Mucosa of gallbladder (tissue), 1 donor: ENCODE measurements around the gene CSNK1D. TPM values are rescaled to one million over a fixed set of nuclear protein-coding genes. Genes with fewer than 3 reads are reported as not detected.
"Not testable (repeated sequence)": the region's sequence is repeated elsewhere in the genome, so short reads cannot be mapped to it uniquely, and the experiment has no call there.

Experiments
- DNase-seq: peaks from one replicate; pipeline ENCODE4 v3.0.0-alpha.2; 2020; ENCODE audit warnings: low spot score
- total RNA-seq: library from RNA; stranded (reverse); gene quantifications from one replicate; pipeline ENCODE4 v1.2.1, GENCODE V29; 2021
- donor health status: DM: no; HTN: no; CAD: no.

The CSNK1D gene
- total RNA-seq, 1 donor from 2014 or later = 161 TPM

DNA sequence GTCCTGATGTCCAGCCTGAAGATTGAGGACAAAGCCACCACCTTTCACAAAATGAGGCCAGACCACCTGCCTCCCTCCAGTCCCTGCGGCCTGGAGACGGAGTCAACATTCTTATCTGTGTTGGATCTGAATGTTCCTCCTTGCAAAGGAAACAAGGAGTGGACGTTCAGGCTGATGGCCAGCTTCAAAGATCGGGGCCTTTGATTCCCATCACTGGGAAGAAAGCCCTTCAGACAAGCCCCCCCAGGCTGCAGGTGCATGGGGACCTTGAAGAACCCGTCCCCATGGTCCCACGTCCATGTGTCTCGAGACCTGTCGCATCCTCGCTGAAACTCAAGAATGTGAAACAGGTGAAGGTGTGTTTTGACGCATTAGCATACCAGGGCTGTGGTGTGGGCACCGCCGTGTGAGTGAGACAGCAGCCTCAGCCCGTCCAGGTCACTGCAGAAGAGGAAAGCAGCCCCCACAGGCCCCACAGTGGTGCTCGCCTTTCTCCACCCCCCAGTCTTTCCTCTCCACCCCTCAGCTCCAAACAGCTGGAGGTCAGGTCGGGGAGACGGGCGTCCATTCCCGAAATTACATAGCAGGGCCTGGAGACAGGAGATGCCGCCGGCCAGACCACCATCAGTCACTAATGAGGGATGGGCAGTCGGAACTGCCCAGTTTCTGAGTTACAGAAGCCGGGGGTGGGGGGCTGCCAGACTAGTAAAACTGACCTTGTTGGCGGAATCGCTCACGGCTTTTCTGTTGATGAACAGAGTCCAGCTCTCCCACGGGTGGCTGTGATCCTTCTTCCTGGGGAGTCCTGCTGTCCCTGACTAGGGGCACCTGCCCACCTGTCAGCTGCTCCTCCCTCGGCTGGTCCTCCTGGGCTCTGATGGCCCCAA, 877 bp upstream of the CSNK1D start:
- DNase-seq = no peak

DNA sequence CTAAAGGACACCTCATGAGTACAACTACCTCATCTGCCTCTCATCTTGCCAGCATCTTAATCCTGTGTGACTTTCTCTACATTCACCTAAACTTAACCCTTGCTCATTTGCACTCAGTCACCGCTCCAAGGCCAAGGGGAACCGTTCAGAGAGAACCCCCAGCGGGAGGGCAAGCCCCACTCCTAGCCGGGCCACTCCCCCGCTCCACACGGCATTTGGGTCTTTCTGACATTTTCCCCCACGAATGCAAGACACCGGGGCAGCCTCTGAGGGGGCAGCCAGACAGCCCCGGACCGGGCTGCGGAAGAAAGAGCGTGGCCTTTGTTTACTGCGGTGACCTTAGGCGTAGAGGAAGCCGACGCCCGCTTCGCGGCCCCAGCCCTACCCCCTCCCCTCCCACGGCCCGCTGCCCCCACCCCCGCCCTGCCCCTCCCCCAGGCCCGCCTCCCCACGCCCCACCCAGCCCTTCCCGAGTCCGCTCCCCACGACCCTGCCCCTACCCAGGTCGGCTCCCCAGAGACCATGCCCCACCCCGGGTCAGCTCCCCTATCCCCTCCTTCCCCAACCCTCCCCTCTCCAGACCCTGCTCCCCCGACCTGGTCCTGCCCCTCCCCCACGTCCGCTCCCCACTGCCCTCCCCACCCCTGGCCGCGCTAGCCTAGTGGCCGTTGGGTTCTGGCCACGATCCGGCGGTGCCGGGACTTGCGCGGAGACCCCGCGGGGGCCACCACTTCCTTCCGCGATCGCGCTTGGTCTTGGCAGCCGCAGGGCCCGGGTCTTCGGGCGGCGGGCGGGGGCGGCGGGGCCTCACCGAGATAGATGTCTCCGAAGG, 789 bp downstream of the CSNK1D start:
- DNase-seq = no peak

DNA sequence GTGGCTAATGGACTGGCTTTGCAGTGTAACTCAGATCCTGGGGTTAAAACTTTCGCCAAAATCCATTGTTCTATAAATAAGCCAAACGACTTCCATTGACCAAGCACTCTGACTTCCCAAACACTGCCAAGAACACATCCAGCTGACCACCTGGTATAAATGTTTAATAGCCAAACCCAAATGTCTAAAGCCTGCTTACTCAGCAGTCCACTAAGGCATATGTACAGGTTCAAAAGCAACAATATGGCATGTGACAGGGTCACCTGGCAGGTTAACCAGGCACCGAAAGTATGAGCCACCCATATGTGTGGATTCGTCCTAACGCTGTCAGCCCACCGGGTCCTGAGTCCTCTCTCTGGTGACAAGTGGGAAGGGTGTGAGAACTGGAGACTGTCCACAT, 2.1 kb downstream of the CSNK1D start:
- DNase-seq = no peak

DNA sequence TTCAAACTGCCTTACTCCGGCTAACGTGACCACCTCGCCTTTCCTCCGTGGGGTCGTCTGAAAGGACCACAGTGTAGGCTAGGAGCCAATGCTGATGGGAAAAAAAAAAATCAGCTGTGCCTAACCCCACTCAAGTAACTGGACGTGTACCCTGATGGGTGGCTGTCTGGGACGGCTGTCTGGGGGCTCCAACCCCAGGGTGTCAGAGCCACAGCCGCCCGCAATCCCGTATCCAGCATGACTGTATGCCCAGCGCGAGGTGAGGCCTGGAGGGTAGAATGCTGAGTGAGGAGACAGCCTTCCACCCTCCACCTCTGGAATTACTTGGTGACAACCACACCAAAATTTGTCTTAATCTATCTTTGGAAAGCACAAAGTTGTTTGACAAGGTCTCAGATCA, 2.8 kb downstream of the CSNK1D start:
- DNase-seq = no peak

DNA sequence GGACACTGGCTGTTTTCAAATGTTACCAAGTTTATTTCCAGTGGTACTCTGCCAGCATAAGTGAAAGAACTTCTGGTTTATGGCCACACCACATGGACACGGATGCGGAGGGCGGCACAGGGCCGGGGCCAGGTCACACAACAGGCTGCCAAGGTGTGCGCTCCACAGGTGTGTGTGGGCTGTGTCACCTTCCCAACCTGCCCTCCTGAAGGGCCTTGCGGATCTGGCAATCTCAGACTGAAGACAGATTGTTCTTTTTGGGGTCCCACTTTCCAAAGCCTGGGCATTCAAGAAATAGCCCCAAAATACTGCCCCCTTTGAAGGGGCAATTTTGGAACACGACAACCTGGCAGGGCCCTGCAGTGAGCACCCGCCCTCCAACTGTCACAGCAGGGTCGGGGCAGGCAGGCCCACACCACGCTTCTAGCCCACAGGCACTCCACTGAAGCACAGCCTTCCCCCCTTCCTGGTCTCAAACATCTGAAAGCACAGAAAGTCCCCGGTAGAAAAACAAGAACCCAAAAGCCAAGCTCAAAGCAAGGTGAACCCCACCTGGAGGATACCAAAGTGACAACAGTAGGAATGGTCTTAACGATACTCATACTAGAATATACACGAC, 3.5 kb downstream of the CSNK1D start:
- DNase-seq = no peak

DNA sequence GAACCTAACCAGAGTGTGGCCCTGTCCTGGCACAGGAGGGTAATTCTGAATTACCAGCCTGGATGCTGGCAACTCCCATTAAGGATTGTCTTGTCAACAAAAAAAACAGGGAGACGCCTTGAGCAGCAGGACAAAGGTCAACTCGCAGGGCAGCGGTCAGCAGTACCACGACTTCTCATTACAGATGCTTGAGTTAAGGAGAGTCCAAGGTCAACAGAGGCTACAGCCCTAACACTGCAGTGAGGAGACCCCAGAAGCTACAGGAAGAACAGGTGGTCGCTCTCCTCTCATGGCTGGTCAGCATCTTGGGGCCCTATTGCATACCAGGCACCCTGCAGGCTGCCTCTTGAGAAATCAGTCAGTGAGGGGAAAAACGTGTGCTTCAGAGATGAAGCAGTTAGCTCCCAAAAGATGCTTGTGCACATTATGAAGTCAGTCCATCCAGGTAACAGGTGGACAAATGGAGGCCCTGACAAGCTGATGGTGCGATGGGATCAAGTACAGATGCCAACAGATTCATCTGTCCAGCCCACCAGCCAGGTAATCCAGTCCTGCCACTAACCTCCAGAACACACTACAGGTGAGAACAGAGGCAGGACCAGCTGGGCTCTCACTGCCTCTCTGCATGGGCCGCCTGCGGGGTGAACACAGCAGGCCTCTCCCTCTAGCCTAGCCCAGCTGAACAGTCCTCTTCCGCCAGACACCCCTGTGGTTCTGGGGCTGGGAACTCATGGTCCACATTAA, 4.2 kb downstream of the CSNK1D start:
- no peak for DNase-seq

DNA sequence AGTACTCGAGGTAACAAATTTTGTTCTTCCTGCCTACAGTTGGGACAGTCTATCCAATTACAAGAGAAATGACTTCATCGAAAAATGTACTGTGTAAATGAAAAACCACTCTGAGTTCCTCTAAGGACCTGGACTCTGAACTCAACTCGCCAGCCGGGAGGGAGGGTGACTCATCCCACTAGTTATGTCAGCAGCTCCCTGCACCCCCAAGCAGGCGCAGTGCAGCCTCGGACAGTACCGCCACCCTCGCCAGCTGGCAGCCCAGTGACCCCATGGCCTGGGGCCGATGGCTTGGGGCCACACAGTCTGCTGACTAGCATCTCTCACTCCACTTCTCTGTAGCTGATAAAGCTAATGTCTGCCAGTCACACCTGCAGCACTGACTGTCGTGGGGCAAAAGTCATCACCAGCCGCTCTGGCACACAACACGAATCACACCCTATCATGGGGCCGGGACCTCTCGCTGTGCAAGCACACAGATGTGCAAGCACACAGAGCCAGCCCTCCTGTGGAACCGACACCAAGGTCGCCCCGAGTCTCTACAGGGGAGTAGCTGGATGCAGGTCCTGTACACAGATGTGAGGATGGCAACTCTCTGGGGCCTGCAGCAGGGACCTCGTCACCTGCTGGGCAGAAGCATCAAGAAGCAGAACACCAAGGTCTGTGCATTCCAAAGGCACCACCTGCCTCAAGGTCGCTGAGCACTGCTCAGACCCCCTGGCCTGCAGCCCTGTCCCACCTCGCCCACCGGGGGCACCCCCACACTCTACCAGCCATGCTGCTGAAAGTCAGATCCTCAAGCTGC, 5.7 kb downstream of the CSNK1D start:
- peak; percentile 95 for DNase-seq

DNA sequence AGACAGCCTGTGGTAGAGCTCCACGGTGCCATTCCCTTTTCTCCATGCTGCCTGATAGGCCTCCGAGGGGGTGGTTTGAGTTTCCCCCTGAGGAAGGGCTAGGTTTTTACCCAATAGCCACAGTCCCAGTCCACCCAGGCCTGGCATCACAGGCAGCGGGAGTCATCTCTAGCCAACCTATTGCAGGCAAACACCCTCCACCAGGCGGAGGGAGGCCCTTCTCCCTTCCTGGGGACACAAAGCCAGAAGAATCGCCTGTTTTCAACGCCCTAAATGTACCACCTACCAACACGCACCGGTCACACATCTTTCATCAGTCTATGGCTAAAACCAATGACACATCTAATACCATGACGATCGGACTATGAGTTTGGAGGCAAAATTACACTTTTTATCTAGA, 7.4 kb downstream of the CSNK1D start:
- no peak for DNase-seq

DNA sequence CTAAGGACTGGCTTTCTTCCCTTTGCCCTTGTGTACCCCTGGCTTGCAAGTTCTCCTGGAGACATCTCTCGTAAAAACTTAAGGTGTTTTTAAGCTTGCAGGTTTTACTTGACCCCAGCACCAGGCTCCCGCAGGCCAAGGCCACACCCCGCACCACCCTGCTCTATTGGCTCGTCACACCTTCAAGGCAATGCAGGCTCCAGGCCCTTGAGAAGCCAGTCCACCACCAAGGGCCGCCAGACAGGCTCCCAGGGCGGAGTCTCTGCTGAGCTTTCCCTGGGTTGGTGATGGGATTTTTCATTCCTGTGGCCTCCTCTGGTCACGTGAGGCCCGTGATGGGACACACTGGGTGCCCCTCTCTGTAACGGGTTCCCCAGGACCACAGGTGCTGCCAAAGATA, 9.9 kb downstream of the CSNK1D start:
- no peak for DNase-seq

DNA sequence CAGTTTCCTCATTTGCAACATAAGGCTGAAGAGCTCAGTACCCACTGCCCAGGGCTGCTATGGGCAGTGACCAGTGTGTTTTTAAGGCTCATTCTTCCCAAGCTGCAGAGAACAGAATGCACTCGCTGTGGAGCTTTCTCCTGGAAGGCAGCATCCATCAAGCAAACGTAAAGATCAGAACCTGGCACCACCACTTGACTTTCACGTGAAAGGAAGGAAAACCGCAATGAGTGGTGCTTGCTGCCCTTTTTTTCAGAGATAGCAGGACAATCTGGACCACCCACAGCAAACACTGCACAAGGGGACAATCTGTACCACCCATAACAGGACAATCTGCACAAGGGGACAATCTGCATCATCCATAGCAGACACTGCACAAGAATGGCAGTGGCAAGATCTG, 11.2 kb downstream of the CSNK1D start:
- no peak for DNase-seq

DNA sequence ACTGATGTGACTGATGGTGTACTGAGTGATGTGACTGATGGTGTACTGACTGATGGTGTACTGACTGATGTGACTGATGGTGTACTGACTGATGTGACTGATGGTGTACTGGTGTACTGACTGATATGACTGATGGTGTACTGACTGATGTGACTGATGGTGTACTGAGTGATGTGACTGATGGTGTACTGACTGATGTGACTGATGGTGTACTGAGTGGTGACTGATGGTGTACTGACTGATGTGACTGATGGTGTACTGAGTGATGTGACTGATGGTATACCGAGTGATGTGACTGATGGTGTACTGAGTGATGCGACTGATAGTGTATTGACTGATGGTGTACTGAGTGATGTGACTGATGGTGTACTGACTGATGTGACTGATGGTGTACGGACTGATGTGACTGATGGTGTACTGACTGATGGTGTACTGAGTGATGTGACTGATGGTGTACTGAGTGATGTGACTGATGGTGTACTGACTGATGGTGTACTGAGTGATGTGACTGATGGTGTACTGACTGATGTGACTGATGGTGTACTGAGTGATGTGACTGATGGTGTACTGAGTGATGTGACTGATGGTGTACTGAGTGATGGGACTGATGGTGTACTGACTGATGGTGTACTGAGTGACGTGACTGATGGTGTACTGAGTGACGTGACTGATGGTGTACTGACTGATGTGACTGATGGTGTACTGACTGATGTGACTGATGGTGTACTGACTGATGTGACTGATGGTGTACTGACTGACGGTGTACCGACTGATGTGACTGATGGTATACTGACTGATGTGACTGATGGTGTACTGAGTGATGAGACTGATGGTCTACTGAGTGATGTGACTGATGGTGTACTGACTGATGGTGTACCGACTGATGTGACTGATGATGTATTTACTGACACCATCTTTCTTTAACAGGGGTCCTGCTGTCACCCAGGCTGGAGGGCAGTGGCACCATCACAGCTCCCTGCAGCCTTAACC, 13.2 kb downstream of the CSNK1D start:
- DNase-seq = not testable (repeated sequence)

DNA sequence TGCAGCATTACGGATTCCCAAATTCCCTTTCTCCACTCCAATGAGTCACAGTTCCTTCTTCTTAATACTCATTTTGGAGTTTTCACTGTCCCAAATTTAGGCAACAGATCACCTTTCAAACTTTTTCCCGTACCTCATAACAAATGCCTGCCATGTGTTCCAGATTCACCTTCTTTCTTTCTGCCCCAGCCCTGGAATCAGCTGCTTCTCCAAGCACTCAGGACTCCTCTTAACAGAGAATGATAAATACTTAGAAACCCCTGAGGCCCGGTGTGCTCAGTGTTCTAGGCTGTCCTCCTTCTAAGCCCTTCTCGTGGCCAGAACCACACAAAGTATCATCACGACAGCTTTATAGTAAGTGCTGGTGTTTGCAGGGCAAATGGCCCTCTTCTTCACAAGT, 14.9 kb downstream of the CSNK1D start:
- no peak for DNase-seq

DNA sequence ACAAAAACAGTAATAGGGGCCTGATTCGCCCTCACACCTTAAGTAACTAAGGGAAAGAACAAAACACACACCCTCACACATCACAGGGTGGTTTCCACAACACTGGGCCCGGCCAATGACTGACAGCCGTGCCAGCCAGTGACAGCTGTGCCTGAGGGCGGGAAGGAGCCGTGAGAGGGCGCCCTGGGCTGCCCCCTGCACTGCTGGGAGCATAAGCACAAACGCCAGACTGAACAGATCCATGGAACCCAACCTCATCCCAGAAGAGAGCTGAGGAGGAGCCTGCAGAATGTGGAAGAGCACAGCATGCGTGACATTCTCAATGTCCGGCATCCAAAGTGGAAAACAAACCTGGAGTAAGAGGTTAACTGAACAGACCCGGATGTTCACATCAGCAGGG, 16.0 kb downstream of the CSNK1D start:
- DNase-seq = no peak

DNA sequence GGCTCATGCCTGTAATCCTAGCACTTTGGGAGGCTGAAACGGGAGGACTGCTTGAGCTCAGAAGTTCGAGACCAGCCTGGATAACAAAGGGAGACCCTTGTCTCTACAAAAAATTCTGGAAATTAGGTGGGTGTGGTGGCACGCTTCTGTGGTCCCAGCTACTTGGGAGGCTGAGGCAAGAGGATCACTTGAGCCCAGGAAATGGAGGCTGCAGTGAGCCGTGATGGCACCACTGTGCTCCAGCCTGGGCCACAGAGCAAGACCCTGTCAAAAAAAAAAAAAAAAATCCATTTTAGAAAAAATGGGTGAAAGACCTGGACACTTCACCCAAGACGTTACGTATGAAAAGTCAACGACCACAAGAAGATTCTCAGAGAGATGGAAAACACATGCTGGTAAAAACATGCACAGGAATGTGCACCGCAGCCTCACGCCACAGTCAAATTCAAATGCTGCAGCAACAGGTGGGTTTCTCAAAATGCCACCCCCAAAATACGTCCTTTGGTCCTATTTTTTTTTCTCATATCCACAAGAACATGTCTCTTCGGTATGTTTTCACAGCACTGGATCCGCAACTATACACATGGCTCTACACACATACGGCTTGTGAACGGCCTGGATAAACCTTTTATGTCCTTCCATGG, 17.1 kb downstream of the CSNK1D start:
- no peak for DNase-seq

DNA sequence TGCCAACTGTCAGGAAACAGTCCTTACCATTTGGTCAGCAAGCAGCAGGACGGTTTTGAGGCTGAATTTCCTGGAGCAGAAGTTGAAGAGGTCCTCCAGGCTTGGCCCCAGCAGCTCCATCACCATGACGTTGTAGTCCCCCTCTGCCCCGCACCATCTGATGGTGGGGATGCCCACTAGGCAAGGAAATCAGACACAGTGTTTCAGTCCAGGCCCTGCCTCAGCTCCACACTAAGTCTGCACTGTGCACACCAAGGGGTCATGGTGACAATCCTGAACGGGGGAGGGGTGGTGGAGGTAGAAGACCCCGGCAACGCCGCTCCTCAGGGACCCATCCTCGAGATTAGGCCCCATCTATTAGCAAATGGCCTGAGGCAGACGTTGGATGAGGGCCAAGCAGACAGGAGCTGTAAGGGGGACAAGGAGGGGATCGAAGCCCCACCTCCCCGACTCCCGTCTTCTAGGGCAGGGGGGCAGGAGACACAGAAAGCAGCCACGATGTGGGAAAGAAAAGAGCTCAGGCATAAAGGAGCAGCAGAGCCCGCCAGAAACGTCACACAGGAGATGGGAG, 18.0 kb downstream of the CSNK1D start:
- no peak for DNase-seq

DNA sequence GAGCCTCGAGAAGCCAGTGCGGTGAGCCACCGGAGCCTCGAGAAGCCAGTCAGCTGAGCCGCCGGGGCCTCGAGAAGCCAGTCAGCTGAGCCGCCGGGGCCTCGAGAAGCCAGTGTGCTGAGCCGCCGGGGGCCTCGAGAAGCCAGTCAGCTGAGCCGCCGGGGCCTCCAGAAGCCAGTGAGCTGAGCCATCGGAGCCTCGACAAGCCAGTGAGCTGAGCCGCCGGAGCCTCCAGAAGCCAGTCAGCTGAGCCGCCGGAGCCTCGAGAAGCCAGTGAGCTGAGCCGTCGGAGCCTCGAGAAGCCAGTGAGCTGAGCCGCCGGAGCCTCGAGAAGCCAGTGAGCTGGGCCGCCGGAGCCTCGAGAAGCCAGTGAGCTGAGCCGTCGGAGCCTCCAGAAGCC, 18.8 kb downstream of the CSNK1D start:
- DNase-seq = not testable (repeated sequence)

DNA sequence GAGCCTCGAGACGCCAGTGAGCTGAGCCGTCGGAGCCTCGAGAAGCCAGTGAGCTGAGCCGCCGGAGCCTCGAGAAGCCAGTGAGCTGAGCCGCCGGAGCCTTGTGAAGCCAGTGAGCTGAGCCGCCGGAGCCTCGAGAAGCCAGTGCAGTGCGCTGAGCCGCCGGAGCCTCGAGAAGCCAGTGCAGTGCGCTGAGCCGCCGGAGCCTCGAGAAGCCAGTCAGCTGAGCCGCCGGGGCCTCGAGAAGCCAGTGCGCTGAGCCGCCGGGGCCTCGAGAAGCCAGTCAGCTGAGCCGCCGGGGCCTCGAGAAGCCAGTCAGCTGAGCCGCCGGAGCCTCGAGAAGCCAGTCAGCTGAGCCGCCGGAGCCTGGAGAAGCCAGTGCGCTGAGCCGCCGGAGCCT, 19.4 kb downstream of the CSNK1D start:
- not testable (repeated sequence) for DNase-seq

DNA sequence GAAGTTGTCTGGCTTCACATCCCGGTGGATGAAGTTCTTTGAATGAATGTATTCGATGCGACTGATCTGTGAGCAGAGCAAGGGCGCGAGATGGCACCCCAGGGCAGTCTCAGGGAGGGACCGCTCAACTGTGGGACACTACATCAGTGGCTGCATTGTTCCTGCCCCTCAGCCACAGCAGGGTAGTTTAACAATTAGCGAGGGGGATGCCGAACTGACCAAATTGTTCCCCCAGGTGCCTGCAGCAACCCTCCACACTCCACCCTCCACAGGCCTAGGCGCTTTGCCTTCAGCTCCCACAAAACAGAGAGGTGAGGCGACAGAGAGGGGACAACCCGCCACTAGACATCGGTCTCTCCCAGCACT, 20.3 kb downstream of the CSNK1D start:
- DNase-seq = no peak
